Stomach (tissue), 4 donors: ENCODE results near the gene MUC20.
"Not testable (repeated sequence)": the region's sequence is repeated elsewhere in the genome, so short reads cannot be mapped to it uniquely, and the experiment has no call there.

Experiments
- CTCF ChIP-seq, 7 experiments: fragments of 450-650 bp in 4 of 7; fragments of 200-600 bp in 3 of 7; sonication (generic) in 3 of 7; IDR thresholded peaks; one replicate each; pipeline ENCODE4 v1.5.1; 2016 to 2019; ENCODE audit warnings: antibody characterized with exemption in 7 of 7, control low read depth in 2 of 7, mild to moderate bottlenecking in 1 of 7
- EP300 ChIP-seq: sonication (generic); formaldehyde crosslinking; IDR thresholded peaks from one replicate; pipeline ENCODE4 v1.6.1; 2017; ENCODE audit warnings: antibody characterized with exemption

GRCh38 chr3:195689184-195690070 is 31.4 kb upstream of the MUC20 start:
- not testable (repeated sequence) for TF ChIP-seq EP300; CTCF (IDR thresholded peaks at IDR 0.05)
